T47D (cell line): ENCODE measurements around the gene AJAP1.

Experiments
- DNase-seq, 2 experiments: peaks; one replicate each; pipeline versions ENCODE4 v3.0.0 to v3.0.0-alpha.2; 2011 to 2012; ENCODE audit warnings: low read depth in 1 of 2, low spot score in 1 of 2
- JUND ChIP-seq: IDR thresholded peaks from 2 replicates; pipeline ENCODE4 v1.6.1; 2012; ENCODE audit warnings: low read depth
- in situ Hi-C: cut with HindIII; loops from 2 replicates; pipeline ENCODE4 v1.10.0; 2016; ENCODE audit warnings: low sequenced_read_pairs, low pct_unique_long_range_greater_than_20kb

The AJAP1 gene

GRCh38 chr1:4636186-4636585 is 18.2 kb upstream of the AJAP1 start:
- TF ChIP-seq JUND: no peak
- DNase-seq: no peak
- in situ Hi-C loops: no loop called here

- no peak for TF ChIP-seq JUND
- in situ Hi-C loops: no loop called here
- DNase-seq: no peak
Measured at GRCh38 chr1:4636644-4637380, 17.6 kb upstream of the AJAP1 start.

- TF ChIP-seq JUND: no peak
- DNase-seq: no peak
- in situ Hi-C loops: no loop called here
Measured at GRCh38 chr1:4637616-4638344, 16.6 kb upstream of the AJAP1 start.

GRCh38 chr1:4638345-4638729 is 16.1 kb upstream of the AJAP1 start:
- in situ Hi-C loops: no loop called here
- TF ChIP-seq JUND: no peak
- DNase-seq: no peak

GRCh38 chr1:4640931-4641330 is 13.5 kb upstream of the AJAP1 start:
- TF ChIP-seq JUND: no peak
- in situ Hi-C loops: no loop called here
- DNase-seq: no peak

GRCh38 chr1:4647391-4647790 is 7.0 kb upstream of the AJAP1 start:
- in situ Hi-C loops: no loop called here
- TF ChIP-seq JUND: no peak
- no peak for DNase-seq

GRCh38 chr1:4648657-4649056 is 5.8 kb upstream of the AJAP1 start:
- in situ Hi-C loops: no loop called here
- DNase-seq: no peak
- no peak for TF ChIP-seq JUND

GRCh38 chr1:4650481-4650880 is 3.9 kb upstream of the AJAP1 start:
- DNase-seq: no peak
- in situ Hi-C loops: no loop called here
- no peak for TF ChIP-seq JUND

- no peak for TF ChIP-seq JUND
- no peak for DNase-seq
- in situ Hi-C loops: no loop called here
Measured at GRCh38 chr1:4650981-4651380, 3.4 kb upstream of the AJAP1 start.

- peak; percentile 29 to 86 for DNase-seq
- in situ Hi-C loops: no loop called here
- TF ChIP-seq JUND: no peak
Measured at GRCh38 chr1:4652631-4653327, 1.6 kb upstream of the AJAP1 start.

GRCh38 chr1:4653328-4653660 is 1.1 kb upstream of the AJAP1 start:
- no peak for TF ChIP-seq JUND
- DNase-seq: no peak
- in situ Hi-C loops: no loop called here

- in situ Hi-C loops: no loop called here
- DNase-seq: no peak
- TF ChIP-seq JUND: no peak
Measured at GRCh38 chr1:4654764-4655673, 610 bp downstream of the AJAP1 start.
